ENCODE data around the gene DNAH10. TPM values are rescaled to one million over a fixed set of nuclear protein-coding genes. Genes with fewer than 3 reads are reported as not detected.

The DNAH10 gene
- total RNA-seq, 1 experiment from 2014 or later, result 0.17 TPM

DNA sequence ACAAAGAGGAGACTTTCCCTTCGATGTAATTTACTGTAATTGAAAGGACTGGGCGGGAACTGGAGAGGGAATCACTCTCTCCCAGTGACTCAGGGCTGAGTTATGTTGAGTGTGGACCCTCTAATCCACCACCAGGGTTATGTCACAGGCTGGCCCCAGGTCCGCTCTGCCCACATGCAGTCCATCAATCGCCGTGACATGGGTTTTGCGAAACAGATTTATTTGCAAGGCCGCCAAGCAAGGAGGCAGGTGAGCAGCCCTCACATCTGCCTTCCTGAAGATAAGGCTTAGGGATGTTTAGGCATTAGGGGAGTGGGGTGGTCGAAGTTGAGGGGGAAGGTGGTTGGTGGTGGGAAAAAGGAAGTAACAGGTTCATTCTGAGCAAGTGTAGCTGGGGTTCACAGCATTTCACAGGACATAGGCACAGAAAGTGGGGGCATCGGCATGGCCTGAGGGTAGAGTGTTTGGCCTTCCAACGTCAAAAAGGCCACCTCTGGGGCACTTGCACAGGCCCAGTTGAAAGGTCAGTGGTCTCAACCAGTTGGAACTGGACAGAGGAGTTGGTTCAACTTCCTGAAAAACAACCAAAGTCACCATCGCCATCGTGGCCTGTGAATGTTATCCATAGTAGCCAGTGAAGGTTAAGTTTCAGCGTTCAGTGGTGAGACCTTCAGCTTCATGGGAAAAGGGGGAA lies 66.9 kb downstream of the DNAH10 start:
- TF ChIP-seq, protein P1, sequence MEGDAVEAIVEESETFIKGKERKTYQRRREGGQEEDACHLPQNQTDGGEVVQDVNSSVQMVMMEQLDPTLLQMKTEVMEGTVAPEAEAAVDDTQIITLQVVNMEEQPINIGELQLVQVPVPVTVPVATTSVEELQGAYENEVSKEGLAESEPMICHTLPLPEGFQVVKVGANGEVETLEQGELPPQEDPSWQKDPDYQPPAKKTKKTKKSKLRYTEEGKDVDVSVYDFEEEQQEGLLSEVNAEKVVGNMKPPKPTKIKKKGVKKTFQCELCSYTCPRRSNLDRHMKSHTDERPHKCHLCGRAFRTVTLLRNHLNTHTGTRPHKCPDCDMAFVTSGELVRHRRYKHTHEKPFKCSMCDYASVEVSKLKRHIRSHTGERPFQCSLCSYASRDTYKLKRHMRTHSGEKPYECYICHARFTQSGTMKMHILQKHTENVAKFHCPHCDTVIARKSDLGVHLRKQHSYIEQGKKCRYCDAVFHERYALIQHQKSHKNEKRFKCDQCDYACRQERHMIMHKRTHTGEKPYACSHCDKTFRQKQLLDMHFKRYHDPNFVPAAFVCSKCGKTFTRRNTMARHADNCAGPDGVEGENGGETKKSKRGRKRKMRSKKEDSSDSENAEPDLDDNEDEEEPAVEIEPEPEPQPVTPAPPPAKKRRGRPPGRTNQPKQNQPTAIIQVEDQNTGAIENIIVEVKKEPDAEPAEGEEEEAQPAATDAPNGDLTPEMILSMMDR (conservative IDR thresholded peaks at IDR 0.05), result no peak
- Mint-ChIP-seq H3K27ac (peak overlapping the region in 1 of 3 experiments; percentile 23; a peak in 1 of 7 replicates), H3K27me3 (ENCODE audit: low read depth) (peaks cover 50% of the 10 kb centered on the region), H3K36me3 (ENCODE audit: insufficient read depth in 1 of 3, low read depth in 3 of 3) (peaks cover 0 to 5% (median 3%) of the 10 kb centered on the region in 3 experiments; a peak in 3 of 7 replicates), H3K4me1 (no peaks in the 10 kb centered on the region), H3K9me3 (peaks cover 36 to 49% of the 10 kb centered on the region in 2 experiments), H3K4me3 (no peak overlapping the region)
- Histone ChIP-seq H3K4me2 (ENCODE audit: insufficient read depth, insufficient read length, low read length) (no peak overlapping the region), H3K9me3 (ENCODE audit: control insufficient read depth, low read depth, low read length) (peaks cover 17% of the 10 kb centered on the region), H3K4me1 (ENCODE audit: insufficient read depth, low read length) (no peaks in the 10 kb centered on the region), H4K8ac (replicated peaks; ENCODE audit: insufficient read length, low read depth, low read length) (no peak overlapping the region), H4K91ac (ENCODE audit: insufficient read length, low read depth, low read length) (no peak overlapping the region), H4K20me1 (ENCODE audit: control insufficient read depth, insufficient read depth, insufficient read length) (no peaks in the 10 kb centered on the region), H3K14ac (ENCODE audit: insufficient read depth, low read length) (no peak overlapping the region), H2AFZ (ENCODE audit: low read length) (no peak overlapping the region), H3K27me3 (ENCODE audit: insufficient read depth, low read length) (no peaks in the 10 kb centered on the region), H4K5ac (ENCODE audit: insufficient read length, low read depth, low read length) (no peak overlapping the region), H3T11ph (ENCODE audit: low read length) (no peak overlapping the region), H3K23me2 (ENCODE audit: insufficient read length, low read depth, low read length, poor library complexity, severe bottlenecking) (no peaks in the 10 kb centered on the region), H2BK5ac (ENCODE audit: insufficient read length, low read length) (no peak overlapping the region), H2BK20ac (ENCODE audit: low read depth, low read length, poor library complexity, severe bottlenecking) (no peak overlapping the region), H3K4ac (ENCODE audit: low read depth, low read length) (no peak overlapping the region), H2BK15ac (ENCODE audit: low read depth, low read length) (no peak overlapping the region), H3K9ac (ENCODE audit: extremely low read depth, insufficient read length, low read length) (no peak overlapping the region), H2AK5ac (ENCODE audit: insufficient read length, low read length) (no peak overlapping the region), H3K18ac (ENCODE audit: insufficient read length, low read depth, low read length) (no peak overlapping the region), H2BK120ac (ENCODE audit: low read depth, low read length, poor library complexity, severe bottlenecking) (no peak overlapping the region), H3K79me1 (ENCODE audit: insufficient read depth, low read depth, low read length, poor library complexity, severe bottlenecking) (no peaks in the 10 kb centered on the region), H3K27ac (ENCODE audit: insufficient read length, low read depth, low read length) (no peak overlapping the region), H3K56ac (ENCODE audit: insufficient read length, low read depth, low read length) (no peak overlapping the region), H3K23ac (ENCODE audit: insufficient read length, low read depth, low read length) (no peak overlapping the region), H2BK12ac (ENCODE audit: insufficient read length, low read depth, low read length) (no peak overlapping the region), H3K79me2 (ENCODE audit: insufficient read depth, low read length) (no peaks in the 10 kb centered on the region)
- WGBS (ENCODE audit: extremely low coverage, insufficient read length, low lambda C conversion rate), result no CpG with 5 or more reads among the region's 13 CpGs
- no peak for DNase-seq

Measured in H9 (cell line).